ENCODE measurements around the gene VMP1. TPM values are rescaled to one million over a fixed set of nuclear protein-coding genes. Genes with fewer than 3 reads are reported as not detected.

VMP1 gene
- total and polyA plus RNA-seq, 2 donors (not counting 1 experiment from before 2014, with no cell fraction given): 125 to 235 TPM

DNA sequence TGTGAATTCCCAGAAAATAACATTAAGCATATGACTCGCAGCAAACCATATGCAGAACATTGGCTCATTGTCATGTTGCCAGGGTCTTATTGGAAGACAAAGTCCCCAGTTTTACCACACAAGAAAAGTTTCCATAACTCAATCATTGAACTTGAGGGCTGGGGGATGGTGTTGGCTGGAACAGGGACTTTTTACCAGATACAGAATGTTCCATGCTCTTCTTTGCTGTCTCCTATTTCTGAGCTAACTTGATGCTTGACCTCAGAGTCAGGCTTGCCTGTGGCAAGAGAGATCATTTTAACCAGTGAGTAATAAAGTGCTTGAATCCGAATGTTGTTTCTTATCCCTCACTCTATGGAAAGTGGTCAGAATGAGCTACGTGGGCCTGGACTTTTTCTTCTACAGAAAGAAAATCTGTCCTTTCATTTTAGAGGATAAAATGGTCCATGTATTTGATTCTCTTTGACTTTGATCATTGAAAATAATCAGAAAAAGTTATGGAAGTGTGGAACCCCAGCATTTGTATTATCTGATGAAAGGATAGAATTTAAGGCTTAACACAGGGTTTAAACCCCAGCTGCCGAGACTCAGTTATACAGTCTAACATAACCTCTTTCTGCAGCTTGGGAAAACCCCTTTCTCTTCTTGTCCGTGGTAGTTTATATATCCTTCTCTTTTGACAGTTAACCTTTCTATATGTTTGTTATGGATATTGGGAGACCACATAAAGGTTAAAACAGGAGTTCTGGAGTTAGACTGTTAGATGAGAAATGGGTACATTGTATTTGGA lies 118.3 kb downstream of the VMP1 start:
- Histone ChIP-seq H3K36me3 (ENCODE audit: control insufficient read depth, insufficient read depth, low read length) (no peaks in the 10 kb centered on the region), H3K9ac (ENCODE audit: insufficient read depth, low read length) (peak overlapping the region; percentile 10), H3K4me2 (ENCODE audit: extremely low read depth, insufficient read depth, low read length) (peak overlapping the region; percentile 56), H3K4me3 (replicated peaks in 1 of 4; ENCODE audit: control extremely low read depth in 1 of 4, insufficient read depth in 1 of 4, low read depth in 3 of 4, low read length in 4 of 4) (peak overlapping the region in 1 of 4 experiments; percentile 21), H3K79me2 (ENCODE audit: control insufficient read depth, insufficient read depth, low read length) (peaks cover 8% of the 10 kb centered on the region), H3K9me3 (ENCODE audit: control insufficient read depth, insufficient read depth, low read depth, low read length) (no peaks in the 10 kb centered on the region), H3K27me3 (ENCODE audit: control insufficient read depth, insufficient read depth, low read length) (no peaks in the 10 kb centered on the region), H3K4me1 (ENCODE audit: control insufficient read depth, extremely low read depth, insufficient read depth, low read length) (peaks cover 38% of the 10 kb centered on the region), H2AFZ (ENCODE audit: low read length) (no peak overlapping the region), H3K27ac (ENCODE audit: insufficient read depth, low read length) (peak overlapping the region; percentile 69), H4K20me1 (ENCODE audit: control insufficient read depth, extremely low read depth, insufficient read depth, low read length) (no peaks in the 10 kb centered on the region)
- TF ChIP-seq, protein P1, sequence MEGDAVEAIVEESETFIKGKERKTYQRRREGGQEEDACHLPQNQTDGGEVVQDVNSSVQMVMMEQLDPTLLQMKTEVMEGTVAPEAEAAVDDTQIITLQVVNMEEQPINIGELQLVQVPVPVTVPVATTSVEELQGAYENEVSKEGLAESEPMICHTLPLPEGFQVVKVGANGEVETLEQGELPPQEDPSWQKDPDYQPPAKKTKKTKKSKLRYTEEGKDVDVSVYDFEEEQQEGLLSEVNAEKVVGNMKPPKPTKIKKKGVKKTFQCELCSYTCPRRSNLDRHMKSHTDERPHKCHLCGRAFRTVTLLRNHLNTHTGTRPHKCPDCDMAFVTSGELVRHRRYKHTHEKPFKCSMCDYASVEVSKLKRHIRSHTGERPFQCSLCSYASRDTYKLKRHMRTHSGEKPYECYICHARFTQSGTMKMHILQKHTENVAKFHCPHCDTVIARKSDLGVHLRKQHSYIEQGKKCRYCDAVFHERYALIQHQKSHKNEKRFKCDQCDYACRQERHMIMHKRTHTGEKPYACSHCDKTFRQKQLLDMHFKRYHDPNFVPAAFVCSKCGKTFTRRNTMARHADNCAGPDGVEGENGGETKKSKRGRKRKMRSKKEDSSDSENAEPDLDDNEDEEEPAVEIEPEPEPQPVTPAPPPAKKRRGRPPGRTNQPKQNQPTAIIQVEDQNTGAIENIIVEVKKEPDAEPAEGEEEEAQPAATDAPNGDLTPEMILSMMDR (conservative IDR thresholded peaks at IDR 0.05 in 1 of 2, IDR thresholded peaks at IDR 0.05 in 1 of 2; ENCODE audit: low read depth in 1 of 2, low read length in 2 of 2): no peak
- TF ChIP-seq EZH2 (IDR thresholded peaks at IDR 0.05; ENCODE audit: low read length, missing control alignments): no peak
- DNase-seq (ENCODE audit: low read depth in 2 of 2): peak; percentile 91 to 97

DNA sequence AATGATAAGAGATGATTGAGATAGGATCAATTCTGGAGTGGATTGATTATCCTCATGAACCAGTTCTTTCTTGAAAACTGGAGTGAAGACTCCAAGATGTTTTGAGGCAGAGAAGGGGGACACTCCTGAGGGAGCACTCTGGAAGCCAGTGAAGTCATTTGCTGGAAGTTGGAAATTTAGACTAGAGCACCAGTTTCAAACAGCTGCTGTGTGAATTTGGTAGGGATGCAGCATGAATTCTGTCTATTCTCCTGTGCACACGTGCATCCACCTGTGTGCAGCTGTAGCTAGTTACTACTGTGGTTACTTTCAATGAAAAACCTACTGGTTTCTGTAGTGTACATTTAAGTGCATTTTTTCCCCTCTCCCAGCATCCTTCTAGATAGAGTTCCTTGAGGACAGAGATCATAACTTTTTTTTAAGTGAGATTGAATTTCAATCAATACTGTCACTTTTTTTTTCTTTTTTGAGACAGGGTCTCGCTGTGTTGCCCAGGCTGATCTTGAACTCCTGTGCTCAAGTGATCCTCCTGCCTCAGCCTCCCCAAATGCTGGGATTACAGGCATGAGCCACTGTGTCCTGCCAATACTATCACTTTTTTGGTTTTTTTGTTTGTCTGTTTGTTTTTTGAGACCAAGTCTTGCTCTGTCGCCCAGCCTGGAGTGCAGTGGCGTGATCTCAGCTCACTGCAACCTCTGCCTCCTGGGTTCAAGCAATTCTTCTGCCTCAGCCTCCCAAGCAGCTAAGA lies 119.4 kb downstream of the VMP1 start:
- DNase-seq (ENCODE audit: low read depth in 2 of 2): no peak
- Histone ChIP-seq H2AFZ (ENCODE audit: low read length) (no peak overlapping the region), H3K4me3 (replicated peaks in 1 of 4; ENCODE audit: control extremely low read depth in 1 of 4, insufficient read depth in 1 of 4, low read depth in 3 of 4, low read length in 4 of 4) (no peak overlapping the region), H3K9me3 (ENCODE audit: control insufficient read depth, insufficient read depth, low read depth, low read length) (no peaks in the 10 kb centered on the region), H3K27ac (ENCODE audit: insufficient read depth, low read length) (peak overlapping the region; percentile 69), H3K36me3 (ENCODE audit: control insufficient read depth, insufficient read depth, low read length) (no peaks in the 10 kb centered on the region), H3K27me3 (ENCODE audit: control insufficient read depth, insufficient read depth, low read length) (no peaks in the 10 kb centered on the region), H3K4me2 (ENCODE audit: extremely low read depth, insufficient read depth, low read length) (no peak overlapping the region), H3K79me2 (ENCODE audit: control insufficient read depth, insufficient read depth, low read length) (peaks cover 11% of the 10 kb centered on the region), H3K9ac (ENCODE audit: insufficient read depth, low read length) (no peak overlapping the region), H3K4me1 (ENCODE audit: control insufficient read depth, extremely low read depth, insufficient read depth, low read length) (peaks cover 42% of the 10 kb centered on the region), H4K20me1 (ENCODE audit: control insufficient read depth, extremely low read depth, insufficient read depth, low read length) (no peaks in the 10 kb centered on the region)
- no peak for TF ChIP-seq EZH2 (IDR thresholded peaks at IDR 0.05; ENCODE audit: low read length, missing control alignments)
- TF ChIP-seq, protein P1 (conservative IDR thresholded peaks at IDR 0.05 in 1 of 2, IDR thresholded peaks at IDR 0.05 in 1 of 2; ENCODE audit: low read depth in 1 of 2, low read length in 2 of 2): no peak

DNA sequence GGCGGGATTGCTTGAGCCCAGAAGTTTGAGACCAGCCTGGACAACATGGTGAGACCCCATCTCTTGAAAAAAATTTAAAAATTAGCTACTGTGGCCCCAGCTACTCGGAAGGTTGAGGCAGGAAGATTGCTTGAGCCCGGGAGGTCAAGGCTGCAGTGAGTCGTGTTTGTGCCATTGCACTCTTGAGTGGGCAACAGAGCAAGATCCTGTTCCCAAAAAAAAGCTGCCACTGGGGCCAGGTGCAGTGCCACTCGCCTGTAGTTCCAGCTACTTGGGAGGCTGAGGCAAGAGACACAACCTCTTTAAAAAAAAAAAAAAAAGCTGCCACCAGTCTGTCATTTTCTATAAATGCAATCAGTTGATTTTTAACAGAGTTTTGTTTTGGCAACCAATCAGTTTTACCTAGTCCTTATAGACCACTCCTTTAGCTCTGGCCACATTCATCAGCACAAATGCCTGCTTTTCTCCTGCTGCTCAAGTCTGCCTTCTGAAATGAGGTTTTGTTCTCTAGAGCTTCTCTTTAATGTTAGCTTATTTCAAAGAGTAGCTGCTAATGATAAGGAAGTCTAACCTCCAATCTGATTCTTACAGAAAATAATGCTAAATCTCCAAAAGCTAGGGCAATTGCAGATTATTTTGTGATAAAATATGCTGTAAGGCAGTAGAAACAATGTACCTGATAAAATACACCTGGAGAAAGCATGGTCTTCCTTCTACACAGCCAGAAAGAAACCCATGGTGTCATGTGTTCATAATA lies 120.4 kb downstream of the VMP1 start:
- Histone ChIP-seq H3K4me2 (ENCODE audit: extremely low read depth, insufficient read depth, low read length) (no peak overlapping the region), H3K4me1 (ENCODE audit: control insufficient read depth, extremely low read depth, insufficient read depth, low read length) (peaks cover 42% of the 10 kb centered on the region), H3K27ac (ENCODE audit: insufficient read depth, low read length) (peak overlapping the region; percentile 97)

More for the DNA sequence above, 120.4 kb downstream of the VMP1 start:
- H4K20me1 ChIP-seq (ENCODE audit: control insufficient read depth, extremely low read depth, insufficient read depth, low read length): no peaks in the 10 kb centered on the region
- no peak overlapping the region for H3K9ac ChIP-seq (ENCODE audit: insufficient read depth, low read length)
- no peaks in the 10 kb centered on the region for H3K36me3 ChIP-seq (ENCODE audit: control insufficient read depth, insufficient read depth, low read length)
- peak in 1 of 2 donors; percentile 35 for DNase-seq (ENCODE audit: low read depth in 2 of 2)
- peaks cover 13% of the 10 kb centered on the region for H3K79me2 ChIP-seq (ENCODE audit: control insufficient read depth, insufficient read depth, low read length)
- no peaks in the 10 kb centered on the region for H3K9me3 ChIP-seq (ENCODE audit: control insufficient read depth, insufficient read depth, low read depth, low read length)
- no peaks in the 10 kb centered on the region for H3K27me3 ChIP-seq (ENCODE audit: control insufficient read depth, insufficient read depth, low read length)
- no peak overlapping the region for H2AFZ ChIP-seq (ENCODE audit: low read length)
- TF ChIP-seq, protein P1 (conservative IDR thresholded peaks at IDR 0.05 in 1 of 2, IDR thresholded peaks at IDR 0.05 in 1 of 2; ENCODE audit: low read depth in 1 of 2, low read length in 2 of 2): no peak
- H3K4me3 ChIP-seq (replicated peaks in 1 of 4; ENCODE audit: control extremely low read depth in 1 of 4, insufficient read depth in 1 of 4, low read depth in 3 of 4, low read length in 4 of 4): no peak overlapping the region
